Hippocampal formation (tissue), 2 donors: Measurements from ENCODE around the gene SLC6A7.

ENCODE experiments used
- DNase-seq, 2 donors: peaks; one replicate each; lab custom pipeline; 2025; lab: John Stamatoyannopoulos, UW

Gene SLC6A7

GRCh38 chr5:150189728-150190502, at the start of gene SLC6A7:
TSS of gene SLC6A7 (plus strand) at chr5:150190062. CDS start at chr5:150190328, 266 bp downstream.
- DNase-seq = no peak

GRCh38 chr5:150140830-150141229, 49.0 kb upstream of the SLC6A7 start:
- no peak for DNase-seq

GRCh38 chr5:150141544-150142184, 48.2 kb upstream of the SLC6A7 start:
- DNase-seq = no peak

GRCh38 chr5:150142185-150142958, 47.5 kb upstream of the SLC6A7 start:
- no peak for DNase-seq

- DNase-seq = no peak
Measured at GRCh38 chr5:150142959-150143349, 46.9 kb upstream of the SLC6A7 start.

- DNase-seq = no peak
Measured at GRCh38 chr5:150143350-150144245, 46.3 kb upstream of the SLC6A7 start.

GRCh38 chr5:150144246-150144801, 45.5 kb upstream of the SLC6A7 start:
- no peak for DNase-seq

GRCh38 chr5:150144879-150145278, 45.0 kb upstream of the SLC6A7 start:
- DNase-seq = no peak

GRCh38 chr5:150146235-150146634, 43.6 kb upstream of the SLC6A7 start:
- DNase-seq = no peak

GRCh38 chr5:150146862-150147601, 42.8 kb upstream of the SLC6A7 start:
- no peak for DNase-seq

GRCh38 chr5:150147670-150148069, 42.2 kb upstream of the SLC6A7 start:
- DNase-seq = no peak

- DNase-seq = no peak
Measured at GRCh38 chr5:150148117-150148927, 41.5 kb upstream of the SLC6A7 start.

- DNase-seq = no peak
Measured at GRCh38 chr5:150149618-150150017, 40.2 kb upstream of the SLC6A7 start.

- DNase-seq = no peak
Measured at GRCh38 chr5:150152636-150153462, 37.0 kb upstream of the SLC6A7 start.

- no peak for DNase-seq
Measured at GRCh38 chr5:150153483-150153882, 36.4 kb upstream of the SLC6A7 start.

- DNase-seq = no peak
Measured at GRCh38 chr5:150153957-150154617, 35.8 kb upstream of the SLC6A7 start.

GRCh38 chr5:150154618-150155128, 35.2 kb upstream of the SLC6A7 start:
- DNase-seq = no peak
